Natural killer cell treated with Interleukin-12 subunit alpha and Interleukin-12 subunit beta and Interleukin-15 and Interleukin-18, amount 100 ng/mL, for 72 hours (primary cell): ENCODE data around the gene RAB13. TPM values are rescaled to one million over a fixed set of nuclear protein-coding genes. Genes with fewer than 3 reads are reported as not detected.
"Not testable (repeated sequence)": the region's sequence is repeated elsewhere in the genome, so short reads cannot be mapped to it uniquely, and the experiment has no call there.

Source experiments
- ATAC-seq, 2 donors: fragments of 150-1000 bp; cut with Tn5 transposase in 1 of 2; sonication (Bioruptor Pico), chemical (Tn5 transposase) in 1 of 2; 2 replicates each; pipeline ENCODE4 v1.10.0; 2021
- DNase-seq: peaks from one replicate; pipeline ENCODE4 v3.0.0; 2022; ENCODE audit warnings: low spot score
- H3K27ac Mint-ChIP-seq, 2 donors: 1 replicate in 1 of 2; 2 replicates in 1 of 2; pipeline ENCODE4 v1.8.0; 2022; ENCODE audit warnings: mixed read lengths in 2 of 2, mild to moderate bottlenecking in 1 of 2, moderate library complexity in 1 of 2
- H3K27me3 Mint-ChIP-seq, 2 donors: 1 replicate in 1 of 2; 2 replicates in 1 of 2; pipeline ENCODE4 v1.8.0; 2022; ENCODE audit warnings: mixed read lengths in 2 of 2
- H3K36me3 Mint-ChIP-seq: one replicate; pipeline ENCODE4 v1.8.0; 2022; ENCODE audit warnings: mixed read lengths
- H3K4me1 Mint-ChIP-seq, 2 donors: 1 replicate in 1 of 2; 2 replicates in 1 of 2; pipeline ENCODE4 v1.8.0; 2022; ENCODE audit warnings: low read depth in 2 of 2, mixed read lengths in 2 of 2, mild to moderate bottlenecking in 1 of 2
- H3K4me3 Mint-ChIP-seq: one replicate; pipeline ENCODE4 v1.8.0; 2022; ENCODE audit warnings: mixed read lengths
- H3K9me3 Mint-ChIP-seq: 2 replicates; pipeline ENCODE4 v1.8.0; 2022; ENCODE audit warnings: mixed read lengths
- total RNA-seq, 2 donors: library from RNA; stranded (reverse); gene quantifications; one replicate each; pipeline ENCODE4 v1.2.3, GENCODE V29; 2022

Gene RAB13
- total RNA-seq = 10 to 100 TPM in 1 of 2 donors, 1 to 10 TPM in 1; 7.8 to 11.5 TPM

DNA sequence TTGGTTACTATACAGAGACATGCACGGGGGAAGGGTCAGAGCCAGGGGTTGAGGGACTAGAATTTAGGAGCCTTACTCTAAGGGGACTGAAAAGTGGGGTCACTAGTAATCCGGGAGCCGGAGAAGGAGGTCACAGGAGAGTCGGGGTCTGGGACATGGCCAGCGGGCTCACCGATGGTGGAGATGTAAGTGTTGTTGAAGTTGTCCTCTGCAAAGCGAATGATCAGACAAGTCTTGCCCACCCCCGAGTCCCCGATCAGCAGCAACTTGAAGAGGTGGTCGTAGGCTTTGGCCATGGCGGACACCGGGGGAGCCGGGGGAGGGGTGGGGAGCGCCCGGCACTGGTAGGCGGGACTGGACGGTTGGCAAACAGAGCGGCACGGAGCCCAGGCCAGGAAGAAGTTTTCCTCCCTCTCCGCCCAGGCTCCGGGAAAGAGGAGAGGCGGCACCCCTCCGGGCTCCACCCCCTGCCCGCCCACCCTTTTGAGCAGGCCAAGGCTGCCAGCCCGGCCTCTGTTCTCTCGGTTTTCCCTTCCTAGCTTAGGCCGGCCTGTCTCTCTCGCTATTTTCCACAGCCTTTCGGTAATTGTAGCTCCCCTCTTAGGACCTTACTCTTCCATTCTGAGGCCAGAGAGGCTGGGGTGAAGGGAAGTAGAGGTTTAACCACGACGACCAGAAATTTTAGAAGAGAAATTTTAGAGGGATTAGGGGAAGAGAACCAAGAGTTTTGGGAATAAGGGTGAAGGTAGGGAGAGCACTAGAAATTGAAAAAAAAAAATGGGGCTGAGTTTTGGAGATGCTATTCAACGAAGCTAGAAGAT, at the start of gene RAB13:
Gene RAB13 (minus strand): TSS at position 399 of the 821 bp plus-strand sequence. CDS start 103 bp downstream, at position 296.
- Mint-ChIP-seq H3K4me1 (peaks cover 28 to 41% of the 10 kb centered on the region in 2 donors), H3K4me3 (peak within 1 kb of the TSS; percentile 82), H3K36me3 (peaks cover 2% of the 10 kb centered on the region), H3K27me3 (peaks cover 11 to 18% of the 10 kb centered on the region in 2 donors), H3K27ac (peak within 1 kb of the TSS; percentile 61 to 65), H3K9me3 (peaks cover 2% of the 10 kb centered on the region)
- no peak for DNase-seq
- no peak for ATAC-seq

DNA sequence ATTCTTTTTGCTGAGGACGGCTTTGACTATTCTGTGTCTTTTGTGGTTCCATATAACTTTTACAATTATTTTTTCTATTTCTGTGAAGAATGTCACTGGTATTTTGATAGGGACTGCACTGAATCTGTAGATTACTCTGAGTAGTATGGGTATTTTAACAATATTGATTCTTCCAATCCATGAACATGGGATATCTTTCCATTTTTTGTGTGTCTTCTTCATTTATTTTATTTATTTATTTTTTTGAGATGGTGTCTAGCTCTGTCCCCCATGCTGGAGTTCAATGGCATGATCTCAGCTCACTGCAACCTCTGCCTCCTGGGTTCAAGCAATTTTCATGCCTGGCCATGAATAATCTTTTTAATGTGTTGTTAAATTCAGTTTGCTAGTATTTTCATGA, 47.6 kb upstream of the RAB13 start:
- H3K27ac Mint-ChIP-seq, H3K9me3 Mint-ChIP-seq, H3K4me3 Mint-ChIP-seq: not testable (repeated sequence)

DNA sequence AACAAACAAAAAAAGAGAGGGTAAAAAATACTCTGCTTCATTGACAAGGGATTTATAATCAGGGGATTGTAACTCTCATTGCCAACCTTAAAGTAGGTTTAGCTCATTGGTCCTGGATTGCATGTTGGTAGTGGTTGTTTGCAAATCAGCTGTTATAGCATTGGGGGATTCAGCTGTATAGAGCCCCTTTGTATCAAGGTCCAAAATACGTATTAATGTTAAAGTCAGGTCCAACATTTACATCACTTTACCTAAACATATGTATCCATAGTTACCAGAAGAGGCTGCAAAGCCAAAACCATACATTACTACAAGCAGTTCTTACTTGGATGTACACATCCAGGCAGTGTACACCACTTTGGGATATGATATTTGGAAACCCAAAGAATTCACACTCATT, 33.8 kb upstream of the RAB13 start:
- ATAC-seq (no peak), DNase-seq (no peak)
- Mint-ChIP-seq H3K27ac (no peak overlapping the region), H3K9me3 (no peaks in the 10 kb centered on the region), H3K27me3 (no peaks in the 10 kb centered on the region), H3K4me3 (no peak overlapping the region), H3K36me3 (no peaks in the 10 kb centered on the region), H3K4me1 (no peaks in the 10 kb centered on the region)

More for the DNA sequence above, 47.6 kb upstream of the RAB13 start:
- not testable (repeated sequence) for H3K27me3 Mint-ChIP-seq, H3K4me1 Mint-ChIP-seq, H3K36me3 Mint-ChIP-seq, ATAC-seq, DNase-seq

DNA sequence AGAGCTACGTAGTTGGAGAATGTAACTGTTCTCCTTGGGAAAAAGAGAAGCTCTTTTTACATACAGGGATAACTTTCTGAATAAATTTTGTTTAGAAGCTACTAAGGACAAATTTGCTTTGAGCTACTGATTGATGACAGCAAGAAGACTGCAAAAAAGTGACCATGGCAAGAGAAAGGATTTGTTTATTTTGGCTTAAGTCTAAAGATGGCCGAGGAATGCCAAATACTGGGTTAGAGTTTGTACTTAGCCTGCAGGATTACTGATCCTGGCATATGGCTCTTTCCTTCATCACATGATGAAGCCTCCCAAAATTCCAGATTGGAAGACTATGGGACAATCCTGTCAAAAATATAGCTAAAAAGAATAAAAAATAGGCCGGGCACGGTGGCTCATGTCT, 33.1 kb upstream of the RAB13 start:
- DNase-seq (no peak), ATAC-seq (no peak)
- no peaks in the 10 kb centered on the region for H3K36me3 Mint-ChIP-seq
- no peak overlapping the region for H3K27ac Mint-ChIP-seq
- H3K4me3 Mint-ChIP-seq = no peak overlapping the region
- H3K4me1 Mint-ChIP-seq = peaks cover 0 to 2% of the 10 kb centered on the region in 2 donors
- no peaks in the 10 kb centered on the region for H3K9me3 Mint-ChIP-seq
- no peaks in the 10 kb centered on the region for H3K27me3 Mint-ChIP-seq

DNA sequence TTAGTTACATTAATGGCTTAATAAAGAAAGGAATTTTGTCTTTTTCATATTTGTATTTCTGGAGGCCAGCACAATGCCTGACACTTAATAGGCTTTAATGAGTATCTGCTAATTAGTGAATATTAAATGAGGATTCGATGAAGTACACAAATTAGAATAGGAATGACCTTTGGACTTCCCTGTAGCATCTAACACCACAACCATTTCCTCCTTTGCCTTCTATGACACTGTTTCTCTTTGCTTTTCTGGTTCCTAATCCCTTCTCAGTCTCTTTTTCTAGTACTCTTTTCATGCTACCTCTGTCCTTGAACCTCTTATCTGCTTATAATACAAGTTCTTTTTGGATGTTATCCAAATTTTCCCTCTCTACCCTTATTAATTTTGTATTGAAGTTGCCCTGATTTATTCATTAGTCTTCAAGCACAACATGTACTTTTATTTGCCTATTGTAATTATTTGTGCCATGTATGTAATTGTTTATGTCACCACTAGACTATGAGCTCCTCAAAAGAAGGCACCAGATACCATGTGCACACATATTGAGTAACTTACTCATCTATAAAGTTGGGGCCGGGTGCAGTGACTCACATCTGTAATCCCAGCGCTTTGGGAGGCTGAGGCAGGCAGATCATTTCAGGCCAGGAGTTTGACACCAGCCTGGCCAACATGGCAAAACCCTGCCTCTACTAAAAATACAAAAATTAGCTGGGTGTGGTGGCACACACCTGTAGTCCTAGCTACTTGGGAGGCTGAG, 28.2 kb upstream of the RAB13 start:
- no peaks in the 10 kb centered on the region for H3K9me3 Mint-ChIP-seq
- ATAC-seq (peak in 1 of 2 donors; percentile 52), DNase-seq (no peak)
- peaks cover 0 to 4% of the 10 kb centered on the region in 2 donors for H3K4me1 Mint-ChIP-seq
- no peak overlapping the region for H3K27ac Mint-ChIP-seq
- no peaks in the 10 kb centered on the region for H3K36me3 Mint-ChIP-seq
- H3K4me3 Mint-ChIP-seq = no peak overlapping the region
- H3K27me3 Mint-ChIP-seq = no peaks in the 10 kb centered on the region

DNA sequence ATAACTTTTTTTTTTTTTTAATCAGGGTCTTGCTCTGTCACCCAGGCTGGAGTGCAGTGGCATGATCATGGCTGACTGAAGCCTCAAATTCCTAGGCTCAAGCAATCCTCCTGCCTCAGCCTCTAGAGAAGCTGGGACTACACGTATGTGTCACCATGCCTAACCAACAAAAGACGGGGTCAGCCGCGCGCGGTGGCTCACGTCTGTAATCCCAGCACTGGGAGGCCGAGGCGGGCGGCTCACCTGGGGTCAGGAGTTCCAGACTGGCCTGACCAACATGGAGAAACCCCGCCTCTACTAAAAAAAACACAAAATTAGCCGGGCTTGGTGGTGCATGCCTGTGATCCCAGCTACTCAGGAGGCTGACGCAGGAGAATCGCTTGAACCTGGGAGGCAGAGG, 26.4 kb upstream of the RAB13 start:
- not testable (repeated sequence) for H3K4me3 Mint-ChIP-seq, H3K27me3 Mint-ChIP-seq, H3K4me1 Mint-ChIP-seq, DNase-seq, H3K9me3 Mint-ChIP-seq, ATAC-seq, H3K36me3 Mint-ChIP-seq, H3K27ac Mint-ChIP-seq

DNA sequence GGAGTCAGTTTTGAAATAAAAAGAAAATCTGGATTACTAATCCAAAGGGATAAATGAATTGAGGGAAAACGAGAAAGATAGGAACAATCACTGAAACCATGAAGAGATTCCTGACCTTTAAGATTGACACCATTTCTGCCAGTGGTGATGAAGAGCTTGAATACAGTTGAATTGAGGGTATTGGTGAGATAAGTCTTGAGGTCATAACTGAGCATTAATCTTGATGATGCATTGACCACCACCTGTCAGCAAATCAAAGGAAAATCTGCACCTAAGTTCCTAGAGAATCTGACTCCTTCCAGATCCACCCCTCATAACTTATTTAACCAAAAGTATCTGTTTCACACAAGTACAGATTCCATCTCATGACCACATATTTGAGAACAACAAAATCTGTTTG, 26.0 kb upstream of the RAB13 start:
- Mint-ChIP-seq H3K4me1 (peaks cover 0 to 4% of the 10 kb centered on the region in 2 donors), H3K4me3 (no peak overlapping the region), H3K27ac (no peak overlapping the region), H3K36me3 (no peaks in the 10 kb centered on the region), H3K27me3 (no peaks in the 10 kb centered on the region), H3K9me3 (no peaks in the 10 kb centered on the region)
- ATAC-seq (no peak), DNase-seq (no peak)

DNA sequence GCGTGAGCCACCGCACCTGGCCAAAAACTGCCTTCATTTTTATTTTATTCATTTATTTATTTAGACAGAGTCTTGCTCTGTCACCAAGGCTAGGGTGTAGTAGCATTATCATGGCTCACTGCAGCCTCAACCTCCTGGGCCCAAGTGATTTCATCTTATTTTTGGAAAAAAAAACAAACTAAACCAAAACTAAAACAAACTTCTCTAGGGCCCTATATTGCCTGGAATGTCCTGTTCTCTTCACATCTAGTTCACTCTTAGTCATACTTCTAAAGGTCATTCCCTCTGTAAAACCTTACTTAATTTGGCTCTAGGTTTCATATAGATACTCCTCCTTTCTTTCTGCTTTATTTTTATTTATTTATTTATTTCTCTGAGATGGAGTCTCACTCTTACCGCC, 20.0 kb upstream of the RAB13 start:
- no peaks in the 10 kb centered on the region for H3K9me3 Mint-ChIP-seq
- ATAC-seq (no peak), DNase-seq (no peak)
- H3K4me3 Mint-ChIP-seq = no peak overlapping the region
- H3K4me1 Mint-ChIP-seq = no peaks in the 10 kb centered on the region
- H3K27me3 Mint-ChIP-seq = no peaks in the 10 kb centered on the region
- H3K36me3 Mint-ChIP-seq = no peaks in the 10 kb centered on the region
- no peak overlapping the region for H3K27ac Mint-ChIP-seq

DNA sequence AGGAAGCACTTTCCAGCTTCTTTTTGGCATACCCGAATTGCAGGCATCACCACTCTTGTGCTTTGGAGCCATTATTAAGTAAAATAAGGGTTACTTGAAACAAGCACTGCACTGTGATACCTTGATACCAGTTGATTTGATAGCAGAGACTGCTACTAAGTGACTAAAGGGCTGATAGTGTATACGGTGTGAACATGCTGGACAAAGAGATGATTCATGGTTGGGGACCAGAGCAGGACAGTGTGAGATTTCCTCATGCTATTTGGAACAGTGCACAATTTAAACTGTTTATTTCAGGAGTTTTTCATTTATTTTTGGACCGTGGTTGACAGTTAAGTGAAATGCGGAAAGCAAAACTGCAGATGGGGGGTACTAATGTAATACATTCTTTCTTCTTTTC, 14.3 kb upstream of the RAB13 start:
- DNase-seq = no peak
- H3K27me3 Mint-ChIP-seq = no peaks in the 10 kb centered on the region
- no peaks in the 10 kb centered on the region for H3K9me3 Mint-ChIP-seq
- H3K27ac Mint-ChIP-seq = no peak overlapping the region
- ATAC-seq = no peak
- H3K4me1 Mint-ChIP-seq = peaks cover 4% of the 10 kb centered on the region in 2 donors
- H3K4me3 Mint-ChIP-seq = no peak overlapping the region
- H3K36me3 Mint-ChIP-seq = peaks cover 4% of the 10 kb centered on the region

DNA sequence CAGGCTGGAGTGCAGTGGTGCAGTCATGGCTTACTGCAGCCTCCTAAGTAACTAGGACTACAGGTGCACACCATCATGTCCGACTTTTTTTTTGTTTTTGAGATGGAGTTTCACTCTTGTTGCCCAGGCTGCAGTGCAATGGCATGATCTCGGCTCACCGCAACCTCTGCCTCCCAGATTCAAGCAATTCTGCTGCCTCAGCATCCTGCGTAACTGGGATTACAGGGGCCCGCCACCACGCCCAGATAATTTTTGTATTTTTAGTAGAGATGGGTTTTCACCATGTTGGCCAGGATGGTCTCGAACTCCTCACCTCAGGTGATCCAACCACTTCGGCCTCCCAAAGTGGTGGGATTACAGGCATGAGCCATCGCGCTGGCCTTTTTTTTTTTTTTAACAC, 10.7 kb upstream of the RAB13 start:
- not testable (repeated sequence) for H3K9me3 Mint-ChIP-seq, DNase-seq, H3K27ac Mint-ChIP-seq, H3K27me3 Mint-ChIP-seq, ATAC-seq, H3K4me3 Mint-ChIP-seq
- peaks cover 15% of the 10 kb centered on the region for H3K36me3 Mint-ChIP-seq
- peaks cover 14 to 17% of the 10 kb centered on the region in 2 donors for H3K4me1 Mint-ChIP-seq

DNA sequence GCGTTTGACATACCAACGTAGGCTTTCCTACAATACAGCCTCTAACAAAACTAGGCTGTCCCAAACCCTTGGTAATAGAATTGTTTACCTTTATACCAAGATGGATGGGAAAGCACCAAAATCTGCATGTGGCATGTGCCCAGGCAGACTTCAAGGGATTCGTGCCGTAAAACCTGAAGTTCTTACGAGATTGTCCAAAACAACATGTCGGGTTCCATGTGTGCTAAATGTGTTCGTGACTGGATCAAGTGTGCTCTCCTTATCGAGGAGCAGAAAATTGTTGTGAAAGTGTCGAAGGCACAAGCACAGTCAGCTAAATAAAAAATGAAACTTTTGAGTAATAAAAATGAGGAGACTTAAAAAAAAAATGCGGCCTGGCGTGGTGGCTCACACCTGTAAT, 9.5 kb upstream of the RAB13 start:
- Mint-ChIP-seq H3K4me3 (no peak overlapping the region), H3K36me3 (peaks cover 24% of the 10 kb centered on the region), H3K4me1 (peaks cover 23 to 25% of the 10 kb centered on the region in 2 donors), H3K27ac (no peak overlapping the region), H3K27me3 (no peaks in the 10 kb centered on the region), H3K9me3 (no peaks in the 10 kb centered on the region)
- no peak for ATAC-seq
- DNase-seq = no peak

DNA sequence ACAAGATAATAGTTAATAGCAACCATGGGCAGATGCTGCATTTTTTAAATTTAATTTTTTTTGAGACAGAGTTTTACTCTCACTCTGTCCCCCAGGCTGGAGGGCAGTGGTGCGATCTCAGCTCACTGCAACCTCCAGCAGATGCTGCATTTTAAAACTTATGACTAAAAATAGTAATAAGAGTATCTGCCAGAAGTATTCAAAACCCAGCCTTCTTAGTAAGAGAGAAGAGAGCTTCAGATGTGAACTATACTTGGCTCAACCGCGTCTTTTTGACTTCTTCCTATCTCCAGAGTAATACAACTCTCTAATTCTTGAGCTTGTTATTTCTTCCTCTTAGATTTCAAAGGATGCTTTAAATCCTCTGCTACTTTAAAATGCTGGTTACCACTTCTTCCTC, 9.1 kb upstream of the RAB13 start:
- Mint-ChIP-seq H3K9me3 (peaks cover 2% of the 10 kb centered on the region), H3K36me3 (peaks cover 24% of the 10 kb centered on the region), H3K27me3 (no peaks in the 10 kb centered on the region), H3K4me1 (peaks cover 28 to 30% of the 10 kb centered on the region in 2 donors), H3K27ac (no peak overlapping the region), H3K4me3 (no peak overlapping the region)
- DNase-seq (no peak), ATAC-seq (no peak)

DNA sequence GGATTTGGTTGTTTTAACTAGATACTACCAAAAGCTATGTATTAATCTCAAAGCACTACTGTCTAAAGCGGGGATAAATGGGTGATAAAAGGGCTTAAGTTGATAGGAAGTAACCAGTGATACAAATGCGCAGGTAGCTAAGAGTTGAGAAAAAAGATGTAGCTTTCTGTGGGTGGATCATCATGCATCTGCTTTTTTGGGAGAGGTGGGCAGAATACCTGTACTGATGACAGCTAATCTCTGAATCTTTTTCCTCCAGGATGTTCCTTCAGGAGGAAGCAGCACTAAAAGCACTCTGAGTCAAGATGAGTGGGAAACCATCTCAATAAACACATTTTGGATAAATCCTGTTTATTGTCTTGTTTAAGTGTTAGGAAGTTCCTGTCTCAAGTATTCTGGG, 5.7 kb upstream of the RAB13 start:
- Mint-ChIP-seq H3K4me3 (peak overlapping the region; percentile 95), H3K9me3 (peaks cover 2% of the 10 kb centered on the region), H3K4me1 (peaks cover 36 to 39% of the 10 kb centered on the region in 2 donors), H3K27ac (peak overlapping the region; percentile 95 to 98), H3K27me3 (no peaks in the 10 kb centered on the region), H3K36me3 (peaks cover 24% of the 10 kb centered on the region)
- ATAC-seq (no peak), DNase-seq (no peak)

DNA sequence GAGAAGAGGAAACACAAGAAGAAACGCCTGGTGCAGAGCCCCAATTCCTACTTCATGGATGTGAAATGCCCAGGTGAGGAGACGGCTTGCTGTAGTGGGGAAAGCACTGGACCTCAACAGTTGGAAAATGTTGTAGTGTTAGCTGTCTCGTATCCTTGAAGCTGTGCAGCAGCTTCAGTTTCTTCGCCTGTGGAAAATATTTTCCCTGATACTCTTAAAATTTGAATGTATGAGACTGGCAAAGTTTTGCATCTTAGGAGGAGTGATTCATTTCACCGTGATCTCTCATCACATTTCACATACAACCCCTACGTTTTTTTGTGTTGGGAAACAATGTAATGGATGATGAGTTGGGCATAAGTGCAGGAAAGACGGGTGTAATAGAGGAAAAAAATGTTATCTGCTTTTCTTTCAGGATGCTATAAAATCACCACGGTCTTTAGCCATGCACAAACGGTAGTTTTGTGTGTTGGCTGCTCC, 5.1 kb upstream of the RAB13 start:
- Mint-ChIP-seq H3K36me3 (peaks cover 24% of the 10 kb centered on the region), H3K27ac (peak overlapping the region; percentile 95 to 98), H3K4me3 (peak overlapping the region; percentile 95), H3K4me1 (peaks cover 42 to 45% of the 10 kb centered on the region in 2 donors), H3K27me3 (no peaks in the 10 kb centered on the region), H3K9me3 (peaks cover 2% of the 10 kb centered on the region)
- DNase-seq = no peak
- no peak for ATAC-seq
